ENCODE results near the gene PRG2.

Gene PRG2

GRCh38 chr11:57368106-57368844, 22.2 kb downstream of the PRG2 start:
- TF ChIP-seq EZH2phosphoT487 (conservative IDR thresholded peaks at IDR 0.05; ENCODE audit: low read length) = no peak
- no peak for TF ChIP-seq CTCF (IDR thresholded peaks at IDR 0.05; ENCODE audit: insufficient read depth, low read length, poor library complexity, severe bottlenecking)

GRCh38 chr11:57364851-57365660, 25.4 kb downstream of the PRG2 start:
- H3K9me3 ChIP-seq (ENCODE audit: insufficient read depth, low read length) = no peaks in the 10 kb centered on the region
- no peak for TF ChIP-seq EZH2phosphoT487 (conservative IDR thresholded peaks at IDR 0.05; ENCODE audit: low read length)
- no peak for TF ChIP-seq CTCF (IDR thresholded peaks at IDR 0.05; ENCODE audit: insufficient read depth, low read length, poor library complexity, severe bottlenecking)
- no peak overlapping the region for H3K4me3 ChIP-seq (ENCODE audit: insufficient read depth, low read length, poor library complexity, severe bottlenecking)
- H3F3A ChIP-seq (ENCODE audit: insufficient read depth) = no peaks in the 10 kb centered on the region
- no peak overlapping the region for H3K4me2 ChIP-seq (ENCODE audit: low read depth, low read length, poor library complexity, severe bottlenecking)
- H3K79me2 ChIP-seq (ENCODE audit: insufficient read depth, low read length) = no peaks in the 10 kb centered on the region
- H3K27me3 ChIP-seq (ENCODE audit: low read length) = no peaks in the 10 kb centered on the region
- no peak overlapping the region for H3K27ac ChIP-seq (ENCODE audit: low read depth, low read length)
- no peak overlapping the region for H3K9ac ChIP-seq (ENCODE audit: low read length)
- no peak overlapping the region for H2AFZ ChIP-seq (ENCODE audit: low read depth, low read length, severe bottlenecking)
- no peaks in the 10 kb centered on the region for H3K36me3 ChIP-seq (ENCODE audit: low read length)
- no peaks in the 10 kb centered on the region for H3K9me2 ChIP-seq (replicated peaks; ENCODE audit: insufficient read depth, low read length)
- no peaks in the 10 kb centered on the region for H4K20me1 ChIP-seq (ENCODE audit: low read depth, low read length)

More at GRCh38 chr11:57368106-57368844, 22.2 kb downstream of the PRG2 start:
- H3K36me3 ChIP-seq (ENCODE audit: low read length) = no peaks in the 10 kb centered on the region
- no peak overlapping the region for H2AFZ ChIP-seq (ENCODE audit: low read depth, low read length, severe bottlenecking)
- no peak overlapping the region for H3K4me2 ChIP-seq (ENCODE audit: low read depth, low read length, poor library complexity, severe bottlenecking)
- H3K4me3 ChIP-seq (ENCODE audit: insufficient read depth, low read length, poor library complexity, severe bottlenecking) = no peak overlapping the region
- H3K27me3 ChIP-seq (ENCODE audit: low read length) = no peaks in the 10 kb centered on the region
- no peaks in the 10 kb centered on the region for H3K9me3 ChIP-seq (ENCODE audit: insufficient read depth, low read length)
- no peaks in the 10 kb centered on the region for H4K20me1 ChIP-seq (ENCODE audit: low read depth, low read length)
- H3K9ac ChIP-seq (ENCODE audit: low read length) = no peak overlapping the region
- H3K9me2 ChIP-seq (replicated peaks; ENCODE audit: insufficient read depth, low read length) = no peaks in the 10 kb centered on the region
- no peaks in the 10 kb centered on the region for H3K79me2 ChIP-seq (ENCODE audit: insufficient read depth, low read length)
- no peaks in the 10 kb centered on the region for H3F3A ChIP-seq (ENCODE audit: insufficient read depth)
- H3K27ac ChIP-seq (ENCODE audit: low read depth, low read length) = no peak overlapping the region

GRCh38 chr11:57363131-57364080, 27.0 kb downstream of the PRG2 start:
- H3K27me3 ChIP-seq (ENCODE audit: low read length) = no peaks in the 10 kb centered on the region
- no peaks in the 10 kb centered on the region for H4K20me1 ChIP-seq (ENCODE audit: low read depth, low read length)
- TF ChIP-seq CTCF (IDR thresholded peaks at IDR 0.05; ENCODE audit: insufficient read depth, low read length, poor library complexity, severe bottlenecking) (no peak), EZH2phosphoT487 (conservative IDR thresholded peaks at IDR 0.05; ENCODE audit: low read length) (no peak)
- no peaks in the 10 kb centered on the region for H3K9me2 ChIP-seq (replicated peaks; ENCODE audit: insufficient read depth, low read length)
- no peaks in the 10 kb centered on the region for H3K36me3 ChIP-seq (ENCODE audit: low read length)
- H3K9ac ChIP-seq (ENCODE audit: low read length) = no peak overlapping the region
- H2AFZ ChIP-seq (ENCODE audit: low read depth, low read length, severe bottlenecking) = no peak overlapping the region
- H3K79me2 ChIP-seq (ENCODE audit: insufficient read depth, low read length) = no peaks in the 10 kb centered on the region
- no peak overlapping the region for H3K27ac ChIP-seq (ENCODE audit: low read depth, low read length)
- H3K4me3 ChIP-seq (ENCODE audit: insufficient read depth, low read length, poor library complexity, severe bottlenecking) = no peak overlapping the region
- no peak overlapping the region for H3K4me2 ChIP-seq (ENCODE audit: low read depth, low read length, poor library complexity, severe bottlenecking)
- no peaks in the 10 kb centered on the region for H3F3A ChIP-seq (ENCODE audit: insufficient read depth)
- H3K9me3 ChIP-seq (ENCODE audit: insufficient read depth, low read length) = no peaks in the 10 kb centered on the region
